HCT116 (cell line): ENCODE data around the gene GABARAP. TPM values are rescaled to one million over a fixed set of nuclear protein-coding genes. Genes with fewer than 3 reads are reported as not detected.

Experiments
- ATAC-seq: fragments of 200-7000 bp; cut with Tn5 transposase; 2 replicates; pipeline ENCODE4 v1.9.1; 2020; ENCODE audit warnings: mild to moderate bottlenecking, moderate library complexity
- BruUV-seq: library from RNA; stranded (reverse); fragments of 400-500 nt; replicated peaks from 2 replicates; lab custom pipeline; 2021; lab: Mats Ljungman, UMichigan
- CTCF ChIA-PET: fragments of 300-600 bp; sonication (Branson Sonifier 250); formaldehyde crosslinking; loops from one replicate; lab custom pipeline; 2021; ENCODE audit warnings: antibody characterized with exemption; lab: Charles Lee
- POLR2A ChIA-PET: fragments of 300-600, 350-600 bp; sonication (Branson Sonifier 250); formaldehyde crosslinking; loops from one replicate; lab custom pipeline; 2021; ENCODE audit warnings: antibody characterized with exemption; lab: Charles Lee
- RAD21 ChIA-PET, 2 experiments: fragments of 300-600 bp; sonication (Branson Sonifier 250); formaldehyde crosslinking; loops; one replicate each; lab custom pipeline; 2023; ENCODE audit warnings: low total read pairs in 2 of 2; ENCODE audit not compliant: uncharacterized antibody in 2 of 2, unreplicated experiment in 2 of 2, low non-redundant PET in 1 of 2; lab: Charles Lee
- DNase-seq: peaks from one replicate; pipeline ENCODE4 v3.0.0-alpha.2; 2010; ENCODE audit warnings: low read depth, low spot score
- H2AFZ ChIP-seq: fragments of 200-600 bp; shearing (Covaris generic), sonication (generic); 2 replicates; pipeline ENCODE4 v1.6.1; 2017; ENCODE audit warnings: low read depth, mixed run types, mixed read lengths, antibody characterized with exemption, low read length; ENCODE audit not compliant: poor library complexity, severe bottlenecking
- H3K27ac ChIP-seq: 2 replicates; pipeline ENCODE4 v1.5.1; 2012; ENCODE audit warnings: low read depth, low read length
- H3K27me3 ChIP-seq: fragments of 200-600 bp; sonication (generic); 2 replicates; pipeline ENCODE4 v1.6.1; 2016; ENCODE audit warnings: mixed run types, low read length, mixed read lengths; ENCODE audit not compliant: insufficient read depth
- H3K36me3 ChIP-seq, 2 experiments: fragments of 200-500 bp in 1 of 2; fragments of 200-600 bp in 1 of 2; sonication (Bioruptor generic) in 1 of 2; sonication (generic) in 1 of 2; 2 replicates each; pipeline versions ENCODE4 v1.5.1 to v1.6.1; 2014 to 2016; ENCODE audit warnings: low read length in 2 of 2, inconsistent platforms in 1 of 2, mixed read lengths in 1 of 2, mixed run types in 1 of 2; ENCODE audit not compliant: insufficient read depth in 2 of 2, control insufficient read depth in 1 of 2
- H3K4me1 ChIP-seq, 2 experiments: fragments of 200-600 bp in 1 of 2; sonication (generic) in 1 of 2; 2 replicates each; pipeline versions ENCODE4 v1.5.1 to v1.6.1; 2012 to 2017; ENCODE audit warnings: low read length in 2 of 2, inconsistent platforms in 1 of 2, mild to moderate bottlenecking in 1 of 2, mixed read lengths in 1 of 2, mixed run types in 1 of 2, moderate library complexity in 1 of 2; ENCODE audit not compliant: insufficient read depth in 2 of 2, control insufficient read depth in 1 of 2
- H3K4me2 ChIP-seq: fragments of 200-600 bp; sonication (generic); 2 replicates; pipeline ENCODE4 v1.6.1; 2017; ENCODE audit warnings: mixed run types, low read length, mixed read lengths
- H3K4me3 ChIP-seq, 2 experiments: fragments of 200-600 bp in 1 of 2; sonication (generic) in 1 of 2; replicated peaks in 1 of 2; 2 replicates each; pipeline ENCODE4 v1.5.1; 2011 to 2016; ENCODE audit warnings: low read length in 2 of 2, control low read depth in 1 of 2, low read depth in 1 of 2, mild to moderate bottlenecking in 1 of 2, mixed read lengths in 1 of 2, mixed run types in 1 of 2
- H3K79me2 ChIP-seq: fragments of 200-600 bp; sonication (generic); 2 replicates; pipeline ENCODE4 v1.6.1; 2017; ENCODE audit warnings: mild to moderate bottlenecking, mixed run types, low read length, moderate library complexity, mixed read lengths; ENCODE audit not compliant: insufficient read depth
- H3K9ac ChIP-seq: fragments of 200-600 bp; sonication (generic); 2 replicates; pipeline ENCODE4 v1.6.1; 2016; ENCODE audit warnings: low read length, mixed read lengths
- H3K9me2 ChIP-seq: fragments of 200-600 bp; sonication (generic), shearing (Covaris generic); 2 replicates; pipeline ENCODE4 v1.6.1; 2017; ENCODE audit warnings: mixed run types, mild to moderate bottlenecking, moderate library complexity; ENCODE audit not compliant: insufficient read depth
- H3K9me3 ChIP-seq, 2 experiments: fragments of 200-500 bp in 1 of 2; fragments of 200-600 bp in 1 of 2; sonication (Bioruptor generic) in 1 of 2; sonication (generic) in 1 of 2; 2 replicates each; pipeline ENCODE4 v1.6.1; 2014 to 2017; ENCODE audit warnings: low read length in 2 of 2, mixed read lengths in 2 of 2, inconsistent platforms in 1 of 2, low read depth in 1 of 2, mild to moderate bottlenecking in 1 of 2, mixed run types in 1 of 2, moderate library complexity in 1 of 2; ENCODE audit not compliant: control insufficient read depth in 1 of 2, insufficient read depth in 1 of 2
- H4K20me1 ChIP-seq: fragments of 200-600 bp; sonication (generic), shearing (Covaris generic); 2 replicates; pipeline ENCODE4 v1.6.1; 2017; ENCODE audit warnings: mixed run types, mild to moderate bottlenecking, moderate library complexity; ENCODE audit not compliant: insufficient read depth
- ATF3 ChIP-seq: IDR thresholded peaks from 2 replicates; pipeline ENCODE4 v1.6.1; 2012
- CBX3 ChIP-seq: IDR thresholded peaks from 2 replicates; pipeline ENCODE4 v1.6.1; 2012; ENCODE audit warnings: low read depth
- CEBPB ChIP-seq: IDR thresholded peaks from 2 replicates; pipeline ENCODE4 v1.6.1; 2012; ENCODE audit warnings: low read depth
- ELF1 ChIP-seq: IDR thresholded peaks from 2 replicates; pipeline ENCODE4 v1.6.1; 2012; ENCODE audit warnings: low read depth, borderline replicate concordance
- EZH2 ChIP-seq: fragments of 200-600 bp; sonication (generic); IDR thresholded peaks from 2 replicates; pipeline ENCODE4 v1.6.1; 2017; ENCODE audit warnings: antibody characterized with exemption, mixed run types
- EZH2phosphoT487 ChIP-seq: fragments of 200-600 bp; IDR thresholded peaks from 2 replicates; pipeline ENCODE4 v1.6.1; 2018; ENCODE audit warnings: antibody characterized with exemption, borderline replicate concordance
- FOSL1 ChIP-seq: IDR thresholded peaks from 2 replicates; pipeline ENCODE4 v1.6.1; 2012; ENCODE audit warnings: low read depth
- JUND ChIP-seq: IDR thresholded peaks from 2 replicates; pipeline ENCODE4 v1.6.1; 2012
- MAX ChIP-seq: IDR thresholded peaks from 2 replicates; pipeline ENCODE4 v1.6.1; 2012
- POLR2A ChIP-seq: IDR thresholded peaks from 2 replicates; pipeline ENCODE4 v1.7.0; 2011; ENCODE audit warnings: borderline replicate concordance; ENCODE audit not compliant: insufficient read depth, insufficient read length; ENCODE audit errors: extremely low read depth
- POLR2AphosphoS5 ChIP-seq: IDR thresholded peaks from 2 replicates; pipeline ENCODE4 v1.6.1; 2011; ENCODE audit warnings: mild to moderate bottlenecking, low read depth, low read length, moderate library complexity
- RAD21 ChIP-seq: IDR thresholded peaks from 2 replicates; pipeline ENCODE4 v1.6.1; 2012; ENCODE audit warnings: low read depth, mild to moderate bottlenecking
- REST ChIP-seq: IDR thresholded peaks from 2 replicates; pipeline ENCODE4 v1.6.1; 2012; ENCODE audit warnings: low read depth
- TCF7L2 ChIP-seq: IDR thresholded peaks from 2 replicates; pipeline ENCODE4 v1.7.0; 2011; ENCODE audit warnings: borderline replicate concordance, inconsistent platforms; ENCODE audit not compliant: insufficient read depth, insufficient read length; ENCODE audit errors: extremely low read depth
- ZFX ChIP-seq: fragments of 450-650 bp; IDR thresholded peaks from 2 replicates; pipeline ENCODE4 v1.6.1; 2017
- intact Hi-C: fragments of 100-400 bp; cut with micrococcal nuclease; formaldehyde crosslinking; loops from 2 replicates; pipeline ENCODE4 v1.10.0; 2022
- total RNA-seq: library from RNA; stranded (reverse); gene quantifications from one replicate; pipeline ENCODE4 v1.2.1, GENCODE V29; 2021; ENCODE audit not compliant: unreplicated experiment
- TF ChIP-seq, protein P1 (sequence below): IDR thresholded peaks from 2 replicates; pipeline ENCODE4 v1.6.1; 2011; ENCODE audit warnings: mild to moderate bottlenecking, low read length, moderate library complexity; ENCODE audit not compliant: insufficient replicate concordance; ENCODE audit errors: extremely low read depth
- TF ChIP-seq, protein P2 (sequence below), 3 experiments: fragments of 200-600 bp in 1 of 3; sonication (generic) in 1 of 3; IDR thresholded peaks in 2 of 3; conservative IDR thresholded peaks in 1 of 3; 2 replicates each; pipeline ENCODE4 v1.5.1; 2012 to 2017; ENCODE audit warnings: low read depth in 2 of 3, low read length in 2 of 3, antibody characterized with exemption in 1 of 3, borderline replicate concordance in 1 of 3, control low read depth in 1 of 3, mild to moderate bottlenecking in 1 of 3, mixed read lengths in 1 of 3, mixed run types in 1 of 3, moderate library complexity in 1 of 3; ENCODE audit not compliant: insufficient read depth in 1 of 3

GABARAP gene
- total RNA-seq, 1 experiment from 2014 or later, result 287 TPM

- ChIA-PET CTCF (no interaction called here), POLR2A (no interaction called here), RAD21 (no interaction called here)
- Histone ChIP-seq H3K4me3 (no peak overlapping the region), H3K9me2 (no peaks in the 10 kb centered on the region), H3K27me3 (no peaks in the 10 kb centered on the region), H3K9ac (no peak overlapping the region), H4K20me1 (no peaks in the 10 kb centered on the region), H3K4me2 (no peak overlapping the region), H3K27ac (no peak overlapping the region), H3K36me3 (no peaks in the 10 kb centered on the region), H3K9me3 (no peaks in the 10 kb centered on the region), H2AFZ (no peak overlapping the region), H3K79me2 (no peaks in the 10 kb centered on the region), H3K4me1 (peaks cover 8 to 25% of the 10 kb centered on the region in 2 experiments; a peak in 3 of 4 replicates)
- no TSS peak for BruUV-seq
- intact Hi-C loops, result no loop called here
- ATAC-seq (no peak), DNase-seq (no peak)
- no peak for TF ChIP-seq EZH2
- no peak for TF ChIP-seq CEBPB
- TF ChIP-seq EZH2phosphoT487, result no peak
- TF ChIP-seq RAD21, result no peak
- TF ChIP-seq JUND, result no peak
- no peak for TF ChIP-seq TCF7L2
- TF ChIP-seq, protein P1, sequence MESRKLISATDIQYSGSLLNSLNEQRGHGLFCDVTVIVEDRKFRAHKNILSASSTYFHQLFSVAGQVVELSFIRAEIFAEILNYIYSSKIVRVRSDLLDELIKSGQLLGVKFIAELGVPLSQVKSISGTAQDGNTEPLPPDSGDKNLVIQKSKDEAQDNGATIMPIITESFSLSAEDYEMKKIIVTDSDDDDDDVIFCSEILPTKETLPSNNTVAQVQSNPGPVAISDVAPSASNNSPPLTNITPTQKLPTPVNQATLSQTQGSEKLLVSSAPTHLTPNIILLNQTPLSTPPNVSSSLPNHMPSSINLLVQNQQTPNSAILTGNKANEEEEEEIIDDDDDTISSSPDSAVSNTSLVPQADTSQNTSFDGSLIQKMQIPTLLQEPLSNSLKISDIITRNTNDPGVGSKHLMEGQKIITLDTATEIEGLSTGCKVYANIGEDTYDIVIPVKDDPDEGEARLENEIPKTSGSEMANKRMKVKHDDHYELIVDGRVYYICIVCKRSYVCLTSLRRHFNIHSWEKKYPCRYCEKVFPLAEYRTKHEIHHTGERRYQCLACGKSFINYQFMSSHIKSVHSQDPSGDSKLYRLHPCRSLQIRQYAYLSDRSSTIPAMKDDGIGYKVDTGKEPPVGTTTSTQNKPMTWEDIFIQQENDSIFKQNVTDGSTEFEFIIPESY, result no peak
- no peak for TF ChIP-seq CBX3
- no peak for TF ChIP-seq ZFX
- no peak for TF ChIP-seq MAX
- no peak for TF ChIP-seq FOSL1
- TF ChIP-seq ELF1, result no peak
- TF ChIP-seq POLR2A, result no peak
- TF ChIP-seq, protein P2, sequence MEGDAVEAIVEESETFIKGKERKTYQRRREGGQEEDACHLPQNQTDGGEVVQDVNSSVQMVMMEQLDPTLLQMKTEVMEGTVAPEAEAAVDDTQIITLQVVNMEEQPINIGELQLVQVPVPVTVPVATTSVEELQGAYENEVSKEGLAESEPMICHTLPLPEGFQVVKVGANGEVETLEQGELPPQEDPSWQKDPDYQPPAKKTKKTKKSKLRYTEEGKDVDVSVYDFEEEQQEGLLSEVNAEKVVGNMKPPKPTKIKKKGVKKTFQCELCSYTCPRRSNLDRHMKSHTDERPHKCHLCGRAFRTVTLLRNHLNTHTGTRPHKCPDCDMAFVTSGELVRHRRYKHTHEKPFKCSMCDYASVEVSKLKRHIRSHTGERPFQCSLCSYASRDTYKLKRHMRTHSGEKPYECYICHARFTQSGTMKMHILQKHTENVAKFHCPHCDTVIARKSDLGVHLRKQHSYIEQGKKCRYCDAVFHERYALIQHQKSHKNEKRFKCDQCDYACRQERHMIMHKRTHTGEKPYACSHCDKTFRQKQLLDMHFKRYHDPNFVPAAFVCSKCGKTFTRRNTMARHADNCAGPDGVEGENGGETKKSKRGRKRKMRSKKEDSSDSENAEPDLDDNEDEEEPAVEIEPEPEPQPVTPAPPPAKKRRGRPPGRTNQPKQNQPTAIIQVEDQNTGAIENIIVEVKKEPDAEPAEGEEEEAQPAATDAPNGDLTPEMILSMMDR (IDR thresholded peaks at IDR 0.05 in 2 of 3, conservative IDR thresholded peaks at IDR 0.05 in 1 of 3; ENCODE audit: borderline replicate concordance in 1 of 3, insufficient read depth in 1 of 3, low read depth in 2 of 3, low read length in 2 of 3), result no peak
- no peak for TF ChIP-seq ATF3
- no peak for TF ChIP-seq POLR2AphosphoS5
- TF ChIP-seq REST, result no peak
Observed at GRCh38 chr17:7203391-7203790, 38.9 kb downstream of the GABARAP start.
